Measurements from ENCODE around the gene OR4D1. TPM values are rescaled to one million over a fixed set of nuclear protein-coding genes. Genes with fewer than 3 reads are reported as not detected.

OR4D1 gene
- total and polyA plus RNA-seq, 9 of the 15 experiments (the other 6 are each of a cell fraction or from before 2014, with no cell fraction given) = not detected

DNA sequence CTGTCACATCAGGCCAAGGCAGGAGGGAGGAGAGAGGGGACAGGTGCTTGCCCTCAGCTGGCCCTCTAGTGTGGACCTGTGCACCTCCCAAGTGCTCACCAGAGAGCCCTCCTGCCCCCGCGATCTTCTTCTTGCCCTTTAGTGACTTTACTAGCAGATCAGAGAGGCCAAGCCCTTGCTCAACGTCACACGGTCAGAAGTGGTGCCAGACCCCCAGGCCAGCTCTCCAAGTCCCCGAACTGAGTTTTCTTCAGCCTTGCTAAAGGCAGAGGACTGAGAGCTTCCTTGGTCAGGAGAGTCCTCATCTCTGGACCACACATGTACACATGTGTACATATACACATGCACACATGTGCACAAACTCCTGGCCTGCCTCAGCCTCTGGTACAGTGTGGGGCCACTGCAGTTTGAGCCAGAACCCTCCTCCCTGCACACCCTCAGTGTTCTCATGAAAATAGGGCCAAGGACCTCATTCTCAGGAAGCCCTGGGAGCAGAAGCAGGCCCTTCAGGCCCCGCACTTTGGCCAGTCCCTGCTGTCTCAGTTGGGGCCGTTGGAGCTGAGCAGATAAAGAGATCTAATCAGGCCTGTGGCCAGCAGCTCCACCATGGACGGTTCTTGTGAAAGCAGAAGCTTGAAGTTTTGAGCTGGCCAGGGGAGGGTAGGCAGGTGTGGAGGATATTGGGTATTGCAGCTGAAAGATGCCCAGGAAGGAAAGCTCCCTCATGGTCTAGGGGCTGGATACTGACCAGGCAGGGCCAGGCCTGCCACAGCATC, 37.0 kb downstream of the OR4D1 start (continued):
- TF ChIP-seq ZNF407 (IDR thresholded peaks at IDR 0.05; ENCODE audit: low read depth) (no peak), ARID2 (IDR thresholded peaks at IDR 0.05) (no peak), CSDE1 (IDR thresholded peaks at IDR 0.05) (no peak), LCOR (CRISPR knock-in tag; IDR thresholded peaks at IDR 0.05) (no peak), XRCC5 (IDR thresholded peaks at IDR 0.05; ENCODE audit: low read depth, low read length) (no peak), ILK (tag; IDR thresholded peaks at IDR 0.05; ENCODE audit: borderline replicate concordance, low read depth) (no peak), ZKSCAN8 (CRISPR knock-in tag; IDR thresholded peaks at IDR 0.05) (no peak), SIX5 (IDR thresholded peaks at IDR 0.05; ENCODE audit: borderline replicate concordance in 1 of 2, insufficient read depth in 1 of 2, low read depth in 1 of 2, low read length in 2 of 2) (no peak), ZSCAN29 (IDR thresholded peaks at IDR 0.05) (no peak), BCL6 (CRISPR knock-in tag; IDR thresholded peaks at IDR 0.05) (peak; percentile 65; the same call in 1 of the 2 replicates), ZNF384 (IDR thresholded peaks at IDR 0.05; ENCODE audit: low read depth, low read length) (no peak), SIN3B (IDR thresholded peaks at IDR 0.05; ENCODE audit: low read depth) (no peak)
- TF ChIP-seq, protein P1, sequence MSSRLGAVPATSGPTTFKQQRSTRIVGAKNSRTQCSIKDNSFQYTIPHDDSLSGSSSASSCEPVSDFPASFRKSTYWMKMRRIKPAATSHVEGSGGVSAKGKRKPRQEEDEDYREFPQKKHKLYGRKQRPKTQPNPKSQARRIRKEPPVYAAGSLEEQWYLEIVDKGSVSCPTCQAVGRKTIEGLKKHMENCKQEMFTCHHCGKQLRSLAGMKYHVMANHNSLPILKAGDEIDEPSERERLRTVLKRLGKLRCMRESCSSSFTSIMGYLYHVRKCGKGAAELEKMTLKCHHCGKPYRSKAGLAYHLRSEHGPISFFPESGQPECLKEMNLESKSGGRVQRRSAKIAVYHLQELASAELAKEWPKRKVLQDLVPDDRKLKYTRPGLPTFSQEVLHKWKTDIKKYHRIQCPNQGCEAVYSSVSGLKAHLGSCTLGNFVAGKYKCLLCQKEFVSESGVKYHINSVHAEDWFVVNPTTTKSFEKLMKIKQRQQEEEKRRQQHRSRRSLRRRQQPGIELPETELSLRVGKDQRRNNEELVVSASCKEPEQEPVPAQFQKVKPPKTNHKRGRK (tag; IDR thresholded peaks at IDR 0.05) = no peak
- TF ChIP-seq, protein P2, sequence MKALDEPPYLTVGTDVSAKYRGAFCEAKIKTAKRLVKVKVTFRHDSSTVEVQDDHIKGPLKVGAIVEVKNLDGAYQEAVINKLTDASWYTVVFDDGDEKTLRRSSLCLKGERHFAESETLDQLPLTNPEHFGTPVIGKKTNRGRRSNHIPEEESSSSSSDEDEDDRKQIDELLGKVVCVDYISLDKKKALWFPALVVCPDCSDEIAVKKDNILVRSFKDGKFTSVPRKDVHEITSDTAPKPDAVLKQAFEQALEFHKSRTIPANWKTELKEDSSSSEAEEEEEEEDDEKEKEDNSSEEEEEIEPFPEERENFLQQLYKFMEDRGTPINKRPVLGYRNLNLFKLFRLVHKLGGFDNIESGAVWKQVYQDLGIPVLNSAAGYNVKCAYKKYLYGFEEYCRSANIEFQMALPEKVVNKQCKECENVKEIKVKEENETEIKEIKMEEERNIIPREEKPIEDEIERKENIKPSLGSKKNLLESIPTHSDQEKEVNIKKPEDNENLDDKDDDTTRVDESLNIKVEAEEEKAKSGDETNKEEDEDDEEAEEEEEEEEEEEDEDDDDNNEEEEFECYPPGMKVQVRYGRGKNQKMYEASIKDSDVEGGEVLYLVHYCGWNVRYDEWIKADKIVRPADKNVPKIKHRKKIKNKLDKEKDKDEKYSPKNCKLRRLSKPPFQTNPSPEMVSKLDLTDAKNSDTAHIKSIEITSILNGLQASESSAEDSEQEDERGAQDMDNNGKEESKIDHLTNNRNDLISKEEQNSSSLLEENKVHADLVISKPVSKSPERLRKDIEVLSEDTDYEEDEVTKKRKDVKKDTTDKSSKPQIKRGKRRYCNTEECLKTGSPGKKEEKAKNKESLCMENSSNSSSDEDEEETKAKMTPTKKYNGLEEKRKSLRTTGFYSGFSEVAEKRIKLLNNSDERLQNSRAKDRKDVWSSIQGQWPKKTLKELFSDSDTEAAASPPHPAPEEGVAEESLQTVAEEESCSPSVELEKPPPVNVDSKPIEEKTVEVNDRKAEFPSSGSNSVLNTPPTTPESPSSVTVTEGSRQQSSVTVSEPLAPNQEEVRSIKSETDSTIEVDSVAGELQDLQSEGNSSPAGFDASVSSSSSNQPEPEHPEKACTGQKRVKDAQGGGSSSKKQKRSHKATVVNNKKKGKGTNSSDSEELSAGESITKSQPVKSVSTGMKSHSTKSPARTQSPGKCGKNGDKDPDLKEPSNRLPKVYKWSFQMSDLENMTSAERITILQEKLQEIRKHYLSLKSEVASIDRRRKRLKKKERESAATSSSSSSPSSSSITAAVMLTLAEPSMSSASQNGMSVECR (CRISPR knock-in tag; IDR thresholded peaks at IDR 0.05) = no peak
